A549 (cell line): Measurements from ENCODE around the gene TNIP3.

Experiments used
- CBX8 ChIP-seq: fragments of 200-600 bp; sonication (generic); IDR thresholded peaks from 2 replicates; pipeline ENCODE4 v1.6.1; 2016
- CTCF ChIP-seq: fragments of >200 bp; sonication (Bioruptor Twin); formaldehyde crosslinking; IDR thresholded peaks from 3 replicates; pipeline ENCODE4 v1.5.1; 2016
- EP300 ChIP-seq, 2 experiments: fragments of >200 bp; sonication (Bioruptor Twin); formaldehyde crosslinking; IDR thresholded peaks; 2 replicates in 1 of 2; 3 replicates in 1 of 2; pipeline ENCODE4 v1.6.1; 2016 to 2017
- FOXS1 ChIP-seq: fragments of 250-450 bp; sonication (Bioruptor Pico); IDR thresholded peaks from 2 replicates; pipeline ENCODE4 v1.5.0; 2020; ENCODE audit warnings: mild to moderate bottlenecking, moderate library complexity
- JUNB ChIP-seq: fragments of >200 bp; sonication (Bioruptor Twin); formaldehyde crosslinking; IDR thresholded peaks from 2 replicates; pipeline ENCODE4 v1.6.1; 2016
- POLR2A ChIP-seq: IDR thresholded peaks from 2 replicates; pipeline ENCODE4 v1.6.1; 2012; ENCODE audit warnings: mild to moderate bottlenecking, low read length
- POLR2AphosphoS2 ChIP-seq: conservative IDR thresholded peaks from 2 replicates; pipeline ENCODE4 v1.6.1; 2012; ENCODE audit warnings: low read length, improper control_type of control experiment, inconsistent platforms
- RAD21 ChIP-seq, 2 experiments: fragments of >200 bp in 1 of 2; sonication (Bioruptor Twin) in 1 of 2; formaldehyde crosslinking in 1 of 2; IDR thresholded peaks in 1 of 2; conservative IDR thresholded peaks in 1 of 2; 2 replicates in 1 of 2; 3 replicates in 1 of 2; pipeline ENCODE4 v1.6.1; 2012 to 2018; ENCODE audit warnings: inconsistent platforms in 1 of 2

GRCh38 chr4:121126449-121127006, 37.6 kb downstream of the TNIP3 start:
- TF ChIP-seq POLR2A (no peak), CTCF (no peak), FOXS1 (no peak), EP300 (IDR thresholded peaks at IDR 0.05) (no peak), RAD21 (conservative IDR thresholded peaks at IDR 0.05 in 1 of 2, IDR thresholded peaks at IDR 0.05 in 1 of 2) (no peak), JUNB (no peak), POLR2AphosphoS2 (no peak), CBX8 (no peak)
